ENCODE data around the gene PSEN2.

PSEN2 gene

DNA sequence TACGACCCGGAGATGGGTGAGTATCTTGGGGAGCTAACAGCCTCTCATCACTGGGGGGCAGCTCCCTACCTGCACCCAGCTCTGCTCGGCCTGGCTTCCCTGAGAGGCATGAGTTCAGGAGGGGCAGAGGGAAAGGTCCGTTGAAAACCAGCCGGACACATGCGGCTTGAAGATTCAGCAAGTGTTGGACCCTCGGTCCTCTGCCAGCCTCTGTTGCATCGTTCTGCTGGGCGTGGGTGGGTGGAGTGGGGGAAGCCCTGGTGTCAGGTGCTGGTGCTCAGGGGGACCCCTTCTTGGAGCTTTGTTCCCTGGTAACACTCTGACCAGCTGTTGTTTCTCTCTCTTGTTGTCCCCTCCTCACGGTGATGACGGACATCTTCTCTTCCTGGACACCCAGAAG lies 20.9 kb downstream of the PSEN2 start:
- no peak overlapping the region for H3K4me3 ChIP-seq (ENCODE audit: low read depth, low read length)
- no peak for DNase-seq (ENCODE audit: low read depth)
- TF ChIP-seq CTCF (IDR thresholded peaks at IDR 0.05; ENCODE audit: insufficient read depth, low read depth, low read length, missing control alignments): no peak

DNA sequence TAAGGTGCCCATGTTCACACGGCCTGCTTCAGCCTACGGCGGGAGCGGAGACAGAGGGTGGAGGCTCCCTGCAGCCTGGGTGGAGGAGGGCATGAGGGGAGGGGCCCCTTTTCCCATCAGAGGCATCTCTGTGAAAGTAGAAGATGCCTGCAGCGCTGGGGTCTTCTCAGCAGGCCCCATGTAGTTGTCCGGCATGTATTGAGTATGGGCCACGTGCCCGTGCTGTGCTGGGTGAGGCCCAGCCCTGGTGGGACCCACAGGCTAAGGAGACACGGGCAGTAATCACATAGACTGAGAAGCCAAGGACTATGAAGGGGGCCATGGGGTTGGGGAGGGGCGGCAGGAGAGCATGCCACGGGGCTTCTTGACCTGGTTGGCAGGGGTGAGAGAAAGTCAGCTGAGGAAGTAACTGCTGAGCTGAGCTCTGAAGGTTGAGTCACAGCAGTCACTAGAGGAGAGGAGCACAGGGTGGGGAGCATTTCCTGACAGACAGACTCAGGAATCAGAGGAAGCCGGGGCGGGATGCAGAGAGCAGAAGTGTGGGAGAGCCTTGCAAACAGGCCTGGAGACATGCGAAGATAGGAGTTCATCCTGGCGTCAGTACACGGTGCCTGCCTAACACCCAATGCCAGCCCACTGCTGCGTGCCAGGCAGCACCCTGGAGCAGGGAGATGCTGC lies 21.6 kb downstream of the PSEN2 start:
- H3K4me3 ChIP-seq (ENCODE audit: low read depth, low read length): no peak overlapping the region
- DNase-seq (ENCODE audit: low read depth): no peak
- no peak for TF ChIP-seq CTCF (IDR thresholded peaks at IDR 0.05; ENCODE audit: insufficient read depth, low read depth, low read length, missing control alignments)

DNA sequence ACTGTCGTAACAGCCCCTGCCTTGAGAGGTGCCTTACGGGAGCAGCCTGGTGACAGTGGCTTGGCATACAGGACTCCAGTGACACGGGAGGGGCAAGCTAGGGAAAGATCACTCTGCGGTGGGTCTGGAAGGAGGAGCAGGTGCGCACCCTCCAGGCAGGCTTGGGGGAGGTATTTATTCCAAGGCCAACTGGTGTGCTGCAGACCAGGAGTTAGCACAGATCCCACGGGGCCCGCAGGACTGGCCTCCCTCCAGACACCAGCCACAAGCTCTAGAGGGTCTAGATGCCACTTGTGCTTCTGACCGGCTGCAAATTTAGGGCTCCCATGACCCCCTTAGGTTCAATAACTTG lies 22.1 kb downstream of the PSEN2 start:
- no peak overlapping the region for H3K4me3 ChIP-seq (ENCODE audit: low read depth, low read length)
- no peak for DNase-seq (ENCODE audit: low read depth)
- no peak for TF ChIP-seq CTCF (IDR thresholded peaks at IDR 0.05; ENCODE audit: insufficient read depth, low read depth, low read length, missing control alignments)

- no peak for TF ChIP-seq CTCF (IDR thresholded peaks at IDR 0.05; ENCODE audit: insufficient read depth, low read depth, low read length, missing control alignments)
- H3K4me3 ChIP-seq (ENCODE audit: low read depth, low read length): no peak overlapping the region
- no peak for DNase-seq (ENCODE audit: low read depth)
Measured at GRCh38 chr1:226893936-226894335, 23.5 kb downstream of the PSEN2 start.

GRCh38 chr1:226894826-226895225 lies 24.4 kb downstream of the PSEN2 start:
- TF ChIP-seq CTCF (IDR thresholded peaks at IDR 0.05; ENCODE audit: insufficient read depth, low read depth, low read length, missing control alignments): no peak
- no peak for DNase-seq (ENCODE audit: low read depth)
- H3K4me3 ChIP-seq (ENCODE audit: low read depth, low read length): no peak overlapping the region

DNA sequence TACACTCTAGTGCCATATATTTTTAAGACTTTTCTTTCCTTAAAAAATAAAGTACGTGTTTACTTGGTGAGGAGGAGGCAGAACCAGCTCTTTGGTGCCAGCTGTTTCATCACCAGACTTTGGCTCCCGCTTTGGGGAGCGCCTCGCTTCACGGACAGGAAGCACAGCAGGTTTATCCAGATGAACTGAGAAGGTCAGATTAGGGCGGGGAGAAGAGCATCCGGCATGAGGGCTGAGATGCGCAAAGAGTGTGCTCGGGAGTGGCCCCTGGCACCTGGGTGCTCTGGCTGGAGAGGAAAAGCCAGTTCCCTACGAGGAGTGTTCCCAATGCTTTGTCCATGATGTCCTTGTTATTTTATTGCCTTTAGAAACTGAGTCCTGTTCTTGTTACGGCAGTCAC lies 25.2 kb downstream of the PSEN2 start:
- no peak for TF ChIP-seq CTCF (IDR thresholded peaks at IDR 0.05; ENCODE audit: insufficient read depth, low read depth, low read length, missing control alignments)
- no peak overlapping the region for H3K4me3 ChIP-seq (ENCODE audit: low read depth, low read length)
- no peak for DNase-seq (ENCODE audit: low read depth)

- no peak for TF ChIP-seq CTCF (IDR thresholded peaks at IDR 0.05; ENCODE audit: insufficient read depth, low read depth, low read length, missing control alignments)
- H3K4me3 ChIP-seq (ENCODE audit: low read depth, low read length): no peak overlapping the region
- no peak for DNase-seq (ENCODE audit: low read depth)
Measured at GRCh38 chr1:226898246-226898645, 27.8 kb downstream of the PSEN2 start.

All from GM12865 (cell line).